ENCODE results near the gene POR. TPM values are rescaled to one million over a fixed set of nuclear protein-coding genes. Genes with fewer than 3 reads are reported as not detected.

Gene POR
- total RNA-seq, 1 experiment from 2014 or later: 99.3 TPM

DNA sequence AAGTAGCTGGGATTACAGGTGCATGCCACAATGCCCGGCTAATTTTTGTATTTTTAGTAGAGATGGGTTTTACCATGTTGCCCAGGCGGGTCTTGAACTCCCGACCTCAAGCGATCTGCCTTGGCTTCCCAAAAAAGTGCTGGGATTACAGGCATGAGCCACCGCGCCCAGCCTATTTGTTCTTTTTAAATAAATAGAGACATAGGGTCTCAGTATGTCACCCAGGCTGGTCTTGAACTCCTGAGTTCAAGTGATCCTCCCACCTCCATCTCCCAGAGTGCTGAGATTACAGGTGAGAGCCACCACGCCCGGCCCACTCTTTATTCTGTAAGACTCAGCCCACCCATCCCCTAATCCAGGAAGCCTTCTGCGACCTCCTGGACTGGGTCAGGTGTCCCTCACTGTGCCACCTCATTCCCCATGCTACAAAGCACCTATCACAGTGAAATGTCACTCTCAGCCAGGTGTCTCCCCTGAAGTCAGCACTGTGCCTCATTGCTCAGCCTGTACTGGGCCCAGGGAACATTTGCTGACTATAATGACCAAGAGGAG is 76.7 kb downstream of the POR start:
- Histone ChIP-seq H3K36me3 (ENCODE audit: insufficient read depth, low read length, poor library complexity, severe bottlenecking) (no peaks in the 10 kb centered on the region), H3K27ac (ENCODE audit: low read depth, low read length, poor library complexity, severe bottlenecking) (no peak overlapping the region), H3K27me3 (replicated peaks; ENCODE audit: insufficient read depth, low read depth, low read length, poor library complexity) (no peaks in the 10 kb centered on the region), H3K4me3 (ENCODE audit: low read depth, low read length, poor library complexity, severe bottlenecking) (no peak overlapping the region), H3K4me1 (ENCODE audit: insufficient read depth, low read length, poor library complexity, severe bottlenecking) (no peaks in the 10 kb centered on the region), H3K9me3 (ENCODE audit: low read depth, low read length, poor library complexity, severe bottlenecking) (no peaks in the 10 kb centered on the region)
- POLR2A ChIA-PET (ENCODE audit: low non-redundant PET): no interaction called here
- TF ChIP-seq, protein P1, sequence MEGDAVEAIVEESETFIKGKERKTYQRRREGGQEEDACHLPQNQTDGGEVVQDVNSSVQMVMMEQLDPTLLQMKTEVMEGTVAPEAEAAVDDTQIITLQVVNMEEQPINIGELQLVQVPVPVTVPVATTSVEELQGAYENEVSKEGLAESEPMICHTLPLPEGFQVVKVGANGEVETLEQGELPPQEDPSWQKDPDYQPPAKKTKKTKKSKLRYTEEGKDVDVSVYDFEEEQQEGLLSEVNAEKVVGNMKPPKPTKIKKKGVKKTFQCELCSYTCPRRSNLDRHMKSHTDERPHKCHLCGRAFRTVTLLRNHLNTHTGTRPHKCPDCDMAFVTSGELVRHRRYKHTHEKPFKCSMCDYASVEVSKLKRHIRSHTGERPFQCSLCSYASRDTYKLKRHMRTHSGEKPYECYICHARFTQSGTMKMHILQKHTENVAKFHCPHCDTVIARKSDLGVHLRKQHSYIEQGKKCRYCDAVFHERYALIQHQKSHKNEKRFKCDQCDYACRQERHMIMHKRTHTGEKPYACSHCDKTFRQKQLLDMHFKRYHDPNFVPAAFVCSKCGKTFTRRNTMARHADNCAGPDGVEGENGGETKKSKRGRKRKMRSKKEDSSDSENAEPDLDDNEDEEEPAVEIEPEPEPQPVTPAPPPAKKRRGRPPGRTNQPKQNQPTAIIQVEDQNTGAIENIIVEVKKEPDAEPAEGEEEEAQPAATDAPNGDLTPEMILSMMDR (conservative IDR thresholded peaks at IDR 0.05; ENCODE audit: low read depth, low read length): no peak
- TF ChIP-seq EZH2 (IDR thresholded peaks at IDR 0.05; ENCODE audit: borderline replicate concordance, low read depth, low read length, poor library complexity, severe bottlenecking): no peak
- CTCF ChIA-PET: no interaction called here
- DNase-seq (ENCODE audit: low spot score): no peak
- intact Hi-C loops (cut with micrococcal nuclease; ENCODE audit: unreplicated experiment): loop anchor here (5.0 kb wide), 1 partner anchor 271 kb away; no protein-coding TSS in a partner anchor
- BruUV-seq (replicated peaks): no TSS peak

DNA sequence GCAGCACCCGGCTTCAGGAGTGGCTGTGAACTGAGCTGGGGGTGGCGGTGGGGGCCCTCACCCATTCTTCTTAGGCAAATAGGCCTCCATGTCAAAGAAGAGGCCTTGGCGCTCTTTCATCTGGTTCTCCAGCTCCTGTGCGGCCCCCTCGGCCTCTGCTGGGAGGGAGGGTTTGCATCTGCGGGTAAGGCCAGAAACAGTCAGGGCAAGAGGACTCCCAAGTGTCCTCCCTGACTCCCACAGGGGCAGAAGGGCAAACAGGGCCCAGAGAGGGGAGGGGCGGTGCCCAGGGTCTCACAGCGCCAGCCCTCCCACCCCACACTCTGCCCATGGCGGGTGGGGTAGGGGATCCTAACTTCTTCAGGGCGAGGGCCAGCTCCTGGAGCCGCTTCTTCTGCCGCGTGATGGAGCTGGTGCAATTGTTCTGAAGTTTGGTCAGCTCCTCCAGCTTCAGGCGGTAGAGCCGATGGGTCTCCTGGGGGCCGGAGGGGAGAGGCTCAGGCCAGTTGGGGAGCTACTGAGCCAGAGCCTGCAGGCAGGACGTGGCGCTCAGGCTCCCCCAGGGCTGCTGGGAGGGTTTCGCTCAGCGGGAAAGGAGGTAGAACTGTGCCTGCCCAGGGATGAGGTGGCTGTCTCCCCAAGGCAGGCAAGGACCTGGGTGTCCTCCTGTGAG is 77.3 kb downstream of the POR start:
- CTCF ChIA-PET: no interaction called here
- Histone ChIP-seq H3K4me3 (ENCODE audit: low read depth, low read length, poor library complexity, severe bottlenecking) (no peak overlapping the region), H3K4me1 (ENCODE audit: insufficient read depth, low read length, poor library complexity, severe bottlenecking) (no peaks in the 10 kb centered on the region), H3K9me3 (ENCODE audit: low read depth, low read length, poor library complexity, severe bottlenecking) (no peaks in the 10 kb centered on the region), H3K27ac (ENCODE audit: low read depth, low read length, poor library complexity, severe bottlenecking) (no peak overlapping the region), H3K36me3 (ENCODE audit: insufficient read depth, low read length, poor library complexity, severe bottlenecking) (no peaks in the 10 kb centered on the region), H3K27me3 (replicated peaks; ENCODE audit: insufficient read depth, low read depth, low read length, poor library complexity) (no peaks in the 10 kb centered on the region)
- DNase-seq (ENCODE audit: low spot score): no peak
- TF ChIP-seq, protein P1 (conservative IDR thresholded peaks at IDR 0.05; ENCODE audit: low read depth, low read length): no peak
- no peak for TF ChIP-seq EZH2 (IDR thresholded peaks at IDR 0.05; ENCODE audit: borderline replicate concordance, low read depth, low read length, poor library complexity, severe bottlenecking)
- BruUV-seq (replicated peaks): no TSS peak
- POLR2A ChIA-PET (ENCODE audit: low non-redundant PET): no interaction called here
- intact Hi-C loops (cut with micrococcal nuclease; ENCODE audit: unreplicated experiment): loop anchor here (5.0 kb wide), 1 partner anchor 270 kb away; no protein-coding TSS in a partner anchor

DNA sequence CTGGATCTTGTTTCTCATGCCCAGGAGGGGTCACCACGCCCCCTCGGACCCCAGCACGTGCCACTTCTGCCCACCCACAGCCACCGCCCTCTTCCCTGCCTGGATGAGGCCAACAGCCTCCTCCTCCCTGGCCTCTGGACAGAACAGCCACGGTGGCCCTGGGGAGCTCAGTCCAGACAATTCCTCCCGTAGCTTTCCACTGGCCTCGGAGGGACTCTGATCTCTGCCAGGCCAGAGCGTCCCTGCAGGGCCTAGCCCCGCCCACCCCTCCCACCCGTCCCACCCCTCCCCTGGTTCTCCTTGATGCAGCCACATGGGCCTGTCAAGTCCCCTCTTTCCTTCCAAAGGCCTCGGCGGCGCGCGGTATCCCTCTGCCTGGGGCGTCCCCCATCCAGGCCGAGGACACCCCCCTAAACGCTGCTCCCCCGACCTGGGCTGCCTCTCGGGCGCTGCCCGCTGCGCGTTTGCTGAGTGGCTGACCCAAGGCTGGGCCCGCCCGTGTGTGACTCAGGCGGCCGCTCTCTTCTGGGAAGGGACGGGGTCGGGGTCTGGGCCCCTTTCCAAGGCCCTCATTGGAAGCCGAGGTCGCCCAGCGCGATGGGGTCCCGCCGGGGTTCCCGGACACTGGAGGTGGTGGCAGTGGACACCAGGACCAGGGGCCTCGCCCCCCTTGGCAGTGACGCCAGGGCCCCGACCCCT is 78.9 kb downstream of the POR start:
- DNase-seq (ENCODE audit: low spot score): peak; percentile 55
- intact Hi-C loops (cut with micrococcal nuclease; ENCODE audit: unreplicated experiment): loop anchor here (5.0 kb wide), 1 partner anchor 268 kb away; no protein-coding TSS in a partner anchor
- no peaks in the 10 kb centered on the region for H3K9me3 ChIP-seq (ENCODE audit: low read depth, low read length, poor library complexity, severe bottlenecking)
- BruUV-seq (replicated peaks): no TSS peak
- peak overlapping the region; percentile 95 for H3K4me3 ChIP-seq (ENCODE audit: low read depth, low read length, poor library complexity, severe bottlenecking)
- TF ChIP-seq, protein P1 (conservative IDR thresholded peaks at IDR 0.05; ENCODE audit: low read depth, low read length): no peak
- no peak for TF ChIP-seq EZH2 (IDR thresholded peaks at IDR 0.05; ENCODE audit: borderline replicate concordance, low read depth, low read length, poor library complexity, severe bottlenecking)
- peak overlapping the region; percentile 77 for H3K27ac ChIP-seq (ENCODE audit: low read depth, low read length, poor library complexity, severe bottlenecking)
- CTCF ChIA-PET: no interaction called here
- H3K36me3 ChIP-seq (ENCODE audit: insufficient read depth, low read length, poor library complexity, severe bottlenecking): no peaks in the 10 kb centered on the region
- H3K4me1 ChIP-seq (ENCODE audit: insufficient read depth, low read length, poor library complexity, severe bottlenecking): no peaks in the 10 kb centered on the region
- POLR2A ChIA-PET (ENCODE audit: low non-redundant PET): no interaction called here
- no peaks in the 10 kb centered on the region for H3K27me3 ChIP-seq (replicated peaks; ENCODE audit: insufficient read depth, low read depth, low read length, poor library complexity)

All from A673 (cell line).